Muscle of leg (tissue), 11 donors: ENCODE data around the gene TSPAN6. TPM values are rescaled to one million over a fixed set of nuclear protein-coding genes. Genes with fewer than 3 reads are reported as not detected.

Source experiments
- DNase-seq: peaks from one replicate; pipeline ENCODE4 v3.0.0; 2013
- H3K27ac ChIP-seq: one replicate; pipeline ENCODE4 v1.5.1; 2013; ENCODE audit warnings: mild to moderate bottlenecking, low read length, control low read depth
- H3K27me3 ChIP-seq: one replicate; pipeline ENCODE4 v1.6.1; 2013; ENCODE audit warnings: low read length; ENCODE audit not compliant: control insufficient read depth, insufficient read depth
- H3K36me3 ChIP-seq: one replicate; pipeline ENCODE4 v1.6.1; 2013; ENCODE audit warnings: low read length; ENCODE audit not compliant: control insufficient read depth, insufficient read depth
- H3K4me1 ChIP-seq: one replicate; pipeline ENCODE4 v1.6.1; 2013; ENCODE audit warnings: low read length; ENCODE audit not compliant: control insufficient read depth, insufficient read depth
- H3K4me3 ChIP-seq: one replicate; pipeline ENCODE4 v1.5.1; 2013; ENCODE audit warnings: low read length, control low read depth
- H3K9me3 ChIP-seq: replicated peaks from 2 replicates; pipeline ENCODE4 v1.6.1; 2013; ENCODE audit warnings: low read depth, low read length; ENCODE audit not compliant: control insufficient read depth
- WGBS: methylation state at CpG from one replicate; pipeline ENCODE4 v1.1.5; 2013; ENCODE audit warnings: missing lambda C conversion rate; ENCODE audit not compliant: insufficient coverage; 5-methylcytosine and 5-hydroxymethylcytosine counted together
- polyA plus RNA-seq, 8 donors: library from polyadenylated mRNA; unstranded; fragments of 120-200 nt; gene quantifications; one replicate each; pipeline versions ENCODE4 v1.2.1 to v1.2.3, GENCODE V29; 2013; ENCODE audit warnings: inconsistent platforms in 1 of 8, low replicate concordance in 1 of 8; ENCODE audit not compliant: insufficient read length in 8 of 8, insufficient read depth in 1 of 8
- total RNA-seq: library from RNA; stranded (reverse); fragments of 120-200 nt; gene quantifications from one replicate; pipeline ENCODE4 v1.2.4, GENCODE V29; 2013

The TSPAN6 gene
- total and polyA plus RNA-seq, 9 donors = 25.5 to 39.5 (median 29.6) TPM

DNA sequence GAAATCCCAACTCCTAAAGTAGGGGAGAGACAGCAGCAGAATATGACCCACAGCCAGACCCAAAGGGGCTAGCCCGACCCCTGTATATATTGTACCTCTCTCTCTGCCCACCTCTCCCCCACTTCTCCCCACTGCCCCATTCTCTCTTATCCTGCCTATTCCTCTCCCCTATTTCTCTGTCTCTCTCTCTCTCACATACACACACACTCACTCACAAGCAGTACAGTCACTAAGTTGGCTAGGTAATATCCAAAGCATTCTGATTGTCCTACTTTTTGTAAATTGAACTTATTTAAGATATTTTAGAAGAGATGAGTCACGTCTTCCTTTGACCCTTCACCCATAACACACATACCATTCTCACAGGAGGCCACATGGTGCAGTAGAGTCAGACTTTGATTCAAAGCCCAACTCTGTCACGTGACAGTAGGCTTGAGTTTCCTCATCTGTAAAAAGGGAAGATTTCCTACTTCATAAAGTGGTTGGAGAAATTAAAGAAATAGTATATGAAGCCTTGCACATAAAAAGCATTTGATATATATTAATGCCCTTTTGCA lies 36.9 kb upstream of the TSPAN6 start:
- H3K9me3 ChIP-seq = no peaks in the 10 kb centered on the region
- H3K36me3 ChIP-seq = no peaks in the 10 kb centered on the region
- no peaks in the 10 kb centered on the region for H3K4me1 ChIP-seq
- no peak for DNase-seq
- peaks cover 25% of the 10 kb centered on the region for H3K27me3 ChIP-seq
- no peak overlapping the region for H3K4me3 ChIP-seq
- H3K27ac ChIP-seq = no peak overlapping the region
- WGBS = 75% methylated on average over 1 of the region's 3 CpGs

DNA sequence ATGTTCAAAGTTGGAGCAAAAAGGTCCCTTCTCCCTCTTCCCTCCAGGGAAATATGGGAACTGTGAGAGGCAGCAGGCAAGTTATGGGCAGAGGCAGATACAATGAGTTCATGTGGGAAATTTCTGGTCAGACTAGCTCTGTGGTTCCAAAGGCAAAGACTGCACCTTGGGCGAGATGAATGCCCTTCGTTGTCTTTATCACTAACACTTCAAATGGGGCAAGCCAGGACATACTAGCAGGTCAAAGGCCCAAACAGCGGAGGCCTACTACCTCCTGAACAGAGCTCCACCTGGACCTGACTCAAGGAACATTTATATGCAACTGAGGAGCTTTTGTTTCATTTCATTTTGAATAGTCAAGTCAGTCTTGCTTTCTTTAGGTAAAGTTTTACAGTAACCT lies 36.4 kb upstream of the TSPAN6 start:
- Histone ChIP-seq H3K4me3 (no peak overlapping the region), H3K4me1 (no peaks in the 10 kb centered on the region), H3K27ac (no peak overlapping the region), H3K27me3 (peaks cover 22% of the 10 kb centered on the region), H3K36me3 (no peaks in the 10 kb centered on the region), H3K9me3 (no peaks in the 10 kb centered on the region)
- no peak for DNase-seq
- 50% methylated on average over 2 of the region's 3 CpGs for WGBS

GRCh38 chrX:100663642-100664041 lies 27.0 kb upstream of the TSPAN6 start:
- WGBS = no CpG with 5 or more reads among the region's 2 CpGs
- H3K4me3 ChIP-seq = no peak overlapping the region
- H3K36me3 ChIP-seq = no peaks in the 10 kb centered on the region
- no peaks in the 10 kb centered on the region for H3K9me3 ChIP-seq
- H3K4me1 ChIP-seq = no peaks in the 10 kb centered on the region
- DNase-seq = no peak
- H3K27me3 ChIP-seq = peaks cover 15% of the 10 kb centered on the region
- H3K27ac ChIP-seq = no peak overlapping the region

DNA sequence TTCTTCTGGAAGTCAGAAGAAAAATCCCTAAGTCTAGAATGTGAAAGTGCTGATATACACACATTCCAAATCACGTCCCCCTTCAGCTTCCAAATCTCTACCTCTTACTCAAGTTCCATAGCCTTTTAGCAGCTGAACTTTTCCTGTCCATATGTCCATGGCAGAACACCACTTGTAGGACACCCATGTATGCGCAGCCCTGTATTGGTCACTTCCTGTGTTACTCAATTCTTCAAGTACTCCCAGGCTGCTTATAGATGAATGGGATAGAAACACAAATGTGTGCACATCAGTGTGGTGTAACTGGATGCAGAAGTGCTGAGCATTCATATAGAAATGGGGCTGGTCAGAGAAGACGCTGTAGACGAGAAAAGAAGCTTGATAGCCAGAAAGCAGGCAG lies 26.2 kb upstream of the TSPAN6 start:
- Histone ChIP-seq H3K27me3 (peaks cover 15% of the 10 kb centered on the region), H3K27ac (no peak overlapping the region), H3K36me3 (no peaks in the 10 kb centered on the region), H3K4me3 (no peak overlapping the region), H3K4me1 (no peaks in the 10 kb centered on the region), H3K9me3 (no peaks in the 10 kb centered on the region)
- WGBS = no CpG with 5 or more reads among the region's 4 CpGs
- DNase-seq = no peak

DNA sequence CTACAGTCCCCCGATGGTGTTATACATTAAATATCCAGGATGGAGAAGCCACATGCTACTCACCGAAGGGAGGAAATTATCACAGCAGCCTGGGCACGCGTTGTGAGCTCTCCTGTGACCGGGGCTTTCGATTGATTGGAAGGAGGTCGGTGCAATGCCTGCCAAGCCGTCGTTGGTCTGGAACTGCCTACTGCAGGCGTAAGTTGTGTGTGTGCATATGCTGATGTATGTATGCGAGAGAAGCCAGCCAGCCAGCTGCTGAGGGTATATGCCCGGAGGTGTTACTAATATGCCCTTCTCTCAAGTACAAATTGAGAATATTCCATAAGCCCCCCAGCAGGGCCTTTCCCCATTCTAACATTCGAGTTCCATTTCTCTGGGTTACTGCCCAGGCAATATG lies 25.6 kb upstream of the TSPAN6 start:
- Histone ChIP-seq H3K9me3 (no peaks in the 10 kb centered on the region), H3K27ac (no peak overlapping the region), H3K4me1 (no peaks in the 10 kb centered on the region), H3K27me3 (peaks cover 11% of the 10 kb centered on the region), H3K36me3 (no peaks in the 10 kb centered on the region), H3K4me3 (no peak overlapping the region)
- no peak for DNase-seq
- WGBS = 84% methylated on average over 10 of the region's 13 CpGs

DNA sequence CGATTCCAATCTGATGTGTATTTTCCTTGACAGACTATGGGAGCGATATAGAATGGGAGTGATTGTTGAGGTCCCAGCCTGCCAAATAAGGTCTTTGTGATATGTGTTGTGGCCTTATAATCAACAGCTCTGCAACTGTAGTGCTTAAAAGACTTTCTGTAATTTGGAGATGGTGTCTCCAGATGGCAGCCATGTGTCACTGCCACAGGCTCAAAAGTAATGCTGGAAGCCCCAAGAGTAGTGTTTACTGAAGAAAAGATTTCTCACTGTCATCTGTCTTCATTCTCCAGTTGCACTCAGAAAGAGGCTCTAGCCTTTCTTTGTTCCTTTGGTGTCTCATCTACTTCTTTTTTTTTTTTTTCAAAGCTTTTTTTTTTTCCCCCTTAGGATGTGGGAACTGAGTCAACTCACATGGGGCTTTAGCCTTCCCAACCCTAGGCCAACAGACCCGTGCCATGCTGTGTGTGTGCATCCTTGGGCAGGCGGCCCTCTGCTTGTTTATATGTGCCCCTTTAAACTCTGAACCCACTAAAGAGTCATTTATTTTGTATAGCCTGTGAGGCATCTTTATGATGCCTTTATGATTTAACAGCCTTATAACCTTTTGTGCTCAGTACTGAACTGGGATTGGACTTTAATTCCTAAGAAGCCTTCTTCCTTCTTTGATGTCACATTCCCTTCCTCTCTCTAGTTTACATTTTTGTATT lies 23.0 kb upstream of the TSPAN6 start:
- Histone ChIP-seq H3K9me3 (no peaks in the 10 kb centered on the region), H3K27me3 (peaks cover 7% of the 10 kb centered on the region), H3K36me3 (no peaks in the 10 kb centered on the region), H3K4me3 (no peak overlapping the region), H3K4me1 (no peaks in the 10 kb centered on the region), H3K27ac (no peak overlapping the region)
- DNase-seq = no peak
- 80% methylated on average over 1 of the region's 4 CpGs for WGBS

DNA sequence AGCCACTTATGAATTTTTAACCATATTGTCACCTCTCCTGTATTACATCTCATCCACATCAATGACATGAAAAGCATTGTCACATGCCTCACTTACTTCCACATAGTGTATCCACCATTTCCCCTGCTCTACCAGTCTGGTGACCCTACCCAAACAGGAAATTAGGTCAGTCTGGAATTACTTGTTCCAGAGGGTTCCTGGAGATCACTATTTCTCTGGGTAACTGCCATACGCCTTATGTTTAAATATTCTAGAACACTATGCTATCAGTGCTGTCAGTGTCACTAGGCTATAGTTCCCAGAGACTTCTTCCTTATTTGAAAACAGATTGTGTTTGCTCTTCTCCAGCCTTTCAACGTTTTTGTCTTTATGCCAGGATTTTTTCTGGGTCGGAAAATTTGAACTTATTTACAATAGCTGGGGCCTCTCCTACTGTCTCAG lies 22.4 kb upstream of the TSPAN6 start:
- peaks cover 6% of the 10 kb centered on the region for H3K27me3 ChIP-seq
- no peak overlapping the region for H3K27ac ChIP-seq
- peak; percentile 67 for DNase-seq
- no peaks in the 10 kb centered on the region for H3K4me1 ChIP-seq
- 40% methylated on average over 1 of the region's 3 CpGs for WGBS
- no peaks in the 10 kb centered on the region for H3K9me3 ChIP-seq
- no peaks in the 10 kb centered on the region for H3K36me3 ChIP-seq
- H3K4me3 ChIP-seq = no peak overlapping the region

- DNase-seq = peak; percentile 80
- H3K4me3 ChIP-seq = no peak overlapping the region
- H3K27ac ChIP-seq = no peak overlapping the region
- H3K9me3 ChIP-seq = no peaks in the 10 kb centered on the region
- H3K27me3 ChIP-seq = peaks cover 9% of the 10 kb centered on the region
- H3K36me3 ChIP-seq = peaks cover 4% of the 10 kb centered on the region
- WGBS = 30% methylated on average over 2 of the region's 3 CpGs
- peaks cover 9% of the 10 kb centered on the region for H3K4me1 ChIP-seq
Observed at GRCh38 chrX:100654261-100654660, 17.7 kb upstream of the TSPAN6 start.

DNA sequence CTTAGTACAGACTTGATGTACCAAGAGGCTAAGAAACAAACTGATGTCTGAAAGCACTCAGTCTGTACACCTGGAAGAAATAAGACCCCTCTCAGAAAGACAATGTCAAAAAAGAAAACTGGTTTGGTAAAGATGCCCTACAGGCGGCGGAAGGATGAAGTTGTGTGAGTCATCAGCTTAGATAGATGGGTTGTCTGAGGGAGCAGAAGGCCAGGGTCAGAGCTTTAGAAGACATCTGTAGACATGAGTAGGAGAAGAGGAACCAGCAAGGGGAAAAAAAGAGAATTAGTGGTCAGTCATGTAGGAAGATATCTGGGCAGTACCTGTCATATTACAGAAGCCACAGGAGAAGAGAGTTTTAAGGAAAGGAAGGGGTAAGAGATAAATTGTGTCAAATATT lies 15.7 kb upstream of the TSPAN6 start:
- Histone ChIP-seq H3K9me3 (no peaks in the 10 kb centered on the region), H3K4me3 (no peak overlapping the region), H3K4me1 (peaks cover 28% of the 10 kb centered on the region), H3K27me3 (peaks cover 16% of the 10 kb centered on the region), H3K27ac (no peak overlapping the region), H3K36me3 (peaks cover 4% of the 10 kb centered on the region)
- 87% methylated on average over 2 of the region's 2 CpGs for WGBS
- no peak for DNase-seq

GRCh38 chrX:100650841-100651240 lies 14.2 kb upstream of the TSPAN6 start:
- DNase-seq = no peak
- H3K27me3 ChIP-seq = peaks cover 20% of the 10 kb centered on the region
- H3K9me3 ChIP-seq = no peaks in the 10 kb centered on the region
- H3K4me3 ChIP-seq = no peak overlapping the region
- H3K4me1 ChIP-seq = peaks cover 34% of the 10 kb centered on the region
- WGBS = no CpG with 5 or more reads among the region's 1 CpG
- peak overlapping the region; percentile 95 for H3K27ac ChIP-seq
- peaks cover 4% of the 10 kb centered on the region for H3K36me3 ChIP-seq
